Measurements from ENCODE around the gene ITGB7. TPM values are rescaled to one million over a fixed set of nuclear protein-coding genes. Genes with fewer than 3 reads are reported as not detected.

ITGB7 gene
- total and polyA plus RNA-seq, 9 of the 15 experiments (the other 6 are each of a cell fraction or from before 2014, with no cell fraction given) = 0.06 to 2.0 (median 0.67) TPM

GRCh38 chr12:53219292-53219955, 12.4 kb upstream of the ITGB7 start (continued):
- TF ChIP-seq CBFB (CRISPR knock-in tag; IDR thresholded peaks at IDR 0.05) (no peak), TFAP4 (CRISPR knock-in tag; IDR thresholded peaks at IDR 0.05; ENCODE audit: borderline replicate concordance) (peak; percentile 50), KDM4B (IDR thresholded peaks at IDR 0.05; ENCODE audit: borderline replicate concordance in 2 of 2, low read depth in 1 of 2) (no peak), USF2 (CRISPR knock-in tag; IDR thresholded peaks at IDR 0.05) (no peak), TCFL5 (CRISPR knock-in tag; conservative IDR thresholded peaks at IDR 0.05) (no peak), TBL1XR1 (IDR thresholded peaks at IDR 0.05; ENCODE audit: low read length in 2 of 2) (no peak), NFIC (IDR thresholded peaks at IDR 0.05) (0 out of 2 replicates have a peak, but pooled peaks have one; percentile 19), IRF9 (tag; IDR thresholded peaks at IDR 0.05) (no peak), ZNF76 (CRISPR knock-in tag; IDR thresholded peaks at IDR 0.05; ENCODE audit: borderline replicate concordance) (no peak), MECOM (CRISPR knock-in tag; IDR thresholded peaks at IDR 0.05) (no peak), MGA (IDR thresholded peaks at IDR 0.05) (peak; percentile 72), MTA1 (IDR thresholded peaks at IDR 0.05; ENCODE audit: borderline replicate concordance) (0 out of 2 replicates have a peak, but pooled peaks have one; percentile 44), NCOA4 (IDR thresholded peaks at IDR 0.05; ENCODE audit: partially characterized antibody) (no peak)
